Hepatocyte (in vitro differentiated cells): ENCODE data around the gene PTGDS. TPM values are rescaled to one million over a fixed set of nuclear protein-coding genes. Genes with fewer than 3 reads are reported as not detected.

Source experiments
- DNase-seq: peaks from one replicate; pipeline ENCODE4 v3.0.0-alpha.2; 2016; ENCODE audit warnings: low spot score
- H2AFZ ChIP-seq: fragments of 200-600 bp; sonication (generic); 2 replicates; pipeline ENCODE4 v1.6.0; 2016; ENCODE audit warnings: antibody characterized with exemption, mild to moderate bottlenecking
- H3K27ac ChIP-seq: fragments of 200-600 bp; sonication (generic); 2 replicates; pipeline ENCODE4 v1.5.1; 2016; ENCODE audit warnings: mild to moderate bottlenecking
- H3K27me3 ChIP-seq: fragments of 200-600 bp; sonication (generic); 2 replicates; pipeline ENCODE4 v1.6.1; 2016
- H3K36me3 ChIP-seq: fragments of 200-600 bp; sonication (generic); replicated peaks from 2 replicates; pipeline ENCODE4 v1.5.1; 2016; ENCODE audit warnings: low read depth; ENCODE audit not compliant: insufficient read depth
- H3K4me1 ChIP-seq: fragments of 200-600 bp; sonication (generic); 2 replicates; pipeline ENCODE4 v1.5.1; 2016; ENCODE audit warnings: mild to moderate bottlenecking, moderate library complexity; ENCODE audit not compliant: insufficient read depth
- H3K4me2 ChIP-seq: fragments of 200-600 bp; sonication (generic); 2 replicates; pipeline ENCODE4 v1.6.0; 2016
- H3K4me3 ChIP-seq: fragments of 200-600 bp; sonication (generic); 2 replicates; pipeline ENCODE4 v1.5.1; 2016; ENCODE audit warnings: mild to moderate bottlenecking
- H3K79me2 ChIP-seq: fragments of 200-600 bp; sonication (generic); 2 replicates; pipeline ENCODE4 v1.6.0; 2017; ENCODE audit warnings: mild to moderate bottlenecking
- H3K9me2 ChIP-seq: fragments of 200-600 bp; sonication (generic); replicated peaks from 2 replicates; pipeline ENCODE4 v1.6.0; 2017; ENCODE audit warnings: mild to moderate bottlenecking; ENCODE audit not compliant: insufficient read depth
- H3K9me3 ChIP-seq: fragments of 200-600 bp; sonication (generic); 2 replicates; pipeline ENCODE4 v1.5.1; 2016; ENCODE audit warnings: low read depth, mild to moderate bottlenecking
- H4K20me1 ChIP-seq: fragments of 200-600 bp; sonication (generic); 2 replicates; pipeline ENCODE4 v1.6.0; 2016; ENCODE audit warnings: mild to moderate bottlenecking; ENCODE audit not compliant: insufficient read depth, poor library complexity, severe bottlenecking
- CTCF ChIP-seq: fragments of 200-600 bp; sonication (generic); IDR thresholded peaks from 2 replicates; pipeline ENCODE4 v1.5.1; 2016; ENCODE audit warnings: antibody characterized with exemption, mild to moderate bottlenecking; ENCODE audit not compliant: poor library complexity
- EZH2 ChIP-seq: fragments of 200-600 bp; sonication (generic); IDR thresholded peaks from 2 replicates; pipeline ENCODE4 v1.6.1; 2016; ENCODE audit warnings: antibody characterized with exemption, mild to moderate bottlenecking, borderline replicate concordance
- EZH2phosphoT487 ChIP-seq: fragments of 200-600 bp; sonication (generic); IDR thresholded peaks from one replicate; pipeline ENCODE4 v1.6.1; 2018; ENCODE audit warnings: antibody characterized with exemption, mild to moderate bottlenecking, low read depth, moderate library complexity; ENCODE audit not compliant: unreplicated experiment, severe bottlenecking
- WGBS: methylation state at CpG from one replicate; pipeline ENCODE4 v1.1.6; 2016; ENCODE audit warnings: low lambda C conversion rate; ENCODE audit errors: missing lambda C conversion rate; 5-methylcytosine and 5-hydroxymethylcytosine counted together
- polyA plus RNA-seq: library from polyadenylated mRNA; unstranded; fragments of >200 nt; fragmentation: Nextera tagmentation; extraction: Ambion mirVana; gene quantifications from 2 replicates; pipeline ENCODE4 v1.2.1, GENCODE V29; 2016
- total RNA-seq: library from RNA; depleted of rRNA; stranded (reverse); fragments of >200 nt; gene quantifications from 2 replicates; pipeline ENCODE4 v1.2.3, GENCODE V29; 2014

The PTGDS gene
- total and polyA plus RNA-seq, 2 experiments from 2014 or later: 56.0 to 290 TPM

GRCh38 chr9:136994180-136994887 is 17.0 kb downstream of the PTGDS start:
- no peaks in the 10 kb centered on the region for H3K9me3 ChIP-seq
- 83% methylated on average over 18 of the region's 54 CpGs for WGBS
- no peak overlapping the region for H3K4me3 ChIP-seq
- H3K27me3 ChIP-seq: no peaks in the 10 kb centered on the region
- TF ChIP-seq EZH2 (no peak), EZH2phosphoT487 (no peak), CTCF (no peak)
- no peaks in the 10 kb centered on the region for H4K20me1 ChIP-seq
- no peak overlapping the region for H2AFZ ChIP-seq
- DNase-seq: no peak
- H3K4me2 ChIP-seq: peak overlapping the region; percentile 57
- peaks cover 7% of the 10 kb centered on the region for H3K79me2 ChIP-seq
- peaks cover 17% of the 10 kb centered on the region for H3K4me1 ChIP-seq
- H3K9me2 ChIP-seq: no peaks in the 10 kb centered on the region
- H3K27ac ChIP-seq: no peak overlapping the region
- H3K36me3 ChIP-seq: no peaks in the 10 kb centered on the region

GRCh38 chr9:136994888-136995230 is 17.6 kb downstream of the PTGDS start:
- Histone ChIP-seq H4K20me1 (no peaks in the 10 kb centered on the region), H3K9me3 (no peaks in the 10 kb centered on the region), H3K79me2 (peaks cover 7% of the 10 kb centered on the region), H3K9me2 (no peaks in the 10 kb centered on the region), H3K4me2 (peak overlapping the region; percentile 57), H3K36me3 (no peaks in the 10 kb centered on the region), H3K4me3 (no peak overlapping the region), H2AFZ (no peak overlapping the region), H3K27me3 (no peaks in the 10 kb centered on the region), H3K27ac (no peak overlapping the region), H3K4me1 (peaks cover 17% of the 10 kb centered on the region)
- WGBS: 66% methylated on average over 19 of the region's 40 CpGs
- TF ChIP-seq EZH2 (no peak), EZH2phosphoT487 (no peak), CTCF (no peak)
- DNase-seq: no peak

- no peaks in the 10 kb centered on the region for H3K27me3 ChIP-seq
- H3K79me2 ChIP-seq: peaks cover 7% of the 10 kb centered on the region
- H3K9me3 ChIP-seq: no peaks in the 10 kb centered on the region
- H3K4me2 ChIP-seq: peak overlapping the region; percentile 85
- TF ChIP-seq EZH2phosphoT487: no peak
- no peak for TF ChIP-seq CTCF
- TF ChIP-seq EZH2: no peak
- WGBS: 100% methylated on average over 1 of the region's 30 CpGs
- no peak for DNase-seq
- no peak overlapping the region for H3K27ac ChIP-seq
- no peak overlapping the region for H2AFZ ChIP-seq
- H3K4me3 ChIP-seq: no peak overlapping the region
- H3K36me3 ChIP-seq: no peaks in the 10 kb centered on the region
- no peaks in the 10 kb centered on the region for H3K9me2 ChIP-seq
- H3K4me1 ChIP-seq: peaks cover 17% of the 10 kb centered on the region
- no peaks in the 10 kb centered on the region for H4K20me1 ChIP-seq
These were observed 18.1 kb downstream of the PTGDS start for GRCh38 chr9:136995362-136995761.
